ENCODE results near the gene MYO1D. TPM values are rescaled to one million over a fixed set of nuclear protein-coding genes. Genes with fewer than 3 reads are reported as not detected.

MYO1D gene
- total and polyA plus RNA-seq, 5 experiments from 2014 or later, result 1.3 to 9.7 (median 3.1) TPM

DNA sequence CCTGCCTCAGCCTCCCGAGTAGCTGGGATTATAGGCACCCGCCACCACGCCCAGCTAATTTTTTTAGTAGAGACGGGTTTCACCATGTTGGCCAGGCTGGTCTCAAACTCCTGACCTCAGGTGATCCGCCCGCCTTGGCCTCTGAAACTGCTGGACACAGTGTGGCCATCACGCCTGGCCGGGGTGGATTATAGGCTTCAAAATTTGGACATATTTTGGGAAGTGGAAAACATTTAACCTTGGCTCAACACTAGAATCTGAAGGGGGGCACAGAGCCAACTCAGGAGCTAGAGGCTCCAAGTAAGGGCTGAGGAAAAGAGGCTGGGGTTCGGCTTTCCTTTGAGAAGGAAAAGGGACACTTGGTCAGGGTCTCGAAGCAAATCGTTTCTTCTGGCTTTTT is 392.3 kb downstream of the MYO1D start:
- Mint-ChIP-seq H3K4me3 (peak overlapping the region in 6 of 10 donors; percentile 22 to 75 (median 46)), H3K4me1 (peaks cover 16 to 37% (median 32%) of the 10 kb centered on the region in 4 donors), H3K9me3 (no peaks in the 10 kb centered on the region), H3K27ac (peak overlapping the region in 5 of 10 donors; percentile 18 to 75 (median 47)), H3K36me3 (peaks cover 9 to 49% (median 19%) of the 10 kb centered on the region in 3 donors), H3K27me3 (no peaks in the 10 kb centered on the region)
- no peak for DNase-seq
- POLR2A ChIA-PET, result interaction anchor here (0.7 to 22.8 kb wide), 3 partner anchors 31 to 124 kb away, joined by 5 to 889 read pairs (median 6); no protein-coding TSS in a partner anchor
- ATAC-seq, result no peak

DNA sequence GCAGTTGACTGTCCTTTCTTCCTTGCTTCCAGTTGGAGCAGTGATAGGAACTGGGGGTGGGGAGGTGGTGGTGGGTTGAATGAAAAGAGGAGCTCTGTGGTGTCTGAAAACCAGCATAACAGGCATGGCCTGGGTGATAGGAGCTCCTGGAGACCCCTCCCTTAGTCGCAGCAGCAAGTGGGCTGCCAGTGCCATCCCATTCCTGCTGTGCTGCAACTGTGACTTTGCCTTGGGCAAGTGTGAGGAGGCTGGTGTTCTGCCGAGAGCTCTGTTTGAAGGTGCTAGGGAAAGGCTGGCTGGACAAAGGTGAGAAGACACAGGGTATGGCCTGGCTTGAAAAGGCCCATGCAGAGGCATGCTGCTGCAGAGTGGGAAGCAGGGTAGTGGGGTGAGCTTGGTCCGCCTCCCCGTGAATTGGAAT is 392.9 kb downstream of the MYO1D start:
- POLR2A ChIA-PET, result interaction anchor here (0.5 to 22.8 kb wide), 3 partner anchors 31 to 165 kb away, joined by 5 to 889 read pairs (median 7); no protein-coding TSS in a partner anchor
- Mint-ChIP-seq H3K27ac (peak overlapping the region; percentile 18 to 95 (median 82)), H3K36me3 (peaks cover 9 to 49% (median 17%) of the 10 kb centered on the region in 3 donors), H3K27me3 (no peaks in the 10 kb centered on the region), H3K9me3 (no peaks in the 10 kb centered on the region), H3K4me1 (peaks cover 14 to 32% (median 26%) of the 10 kb centered on the region in 4 donors), H3K4me3 (peak overlapping the region in 4 of 10 donors; percentile 21 to 58 (median 46))
- DNase-seq (no peak), ATAC-seq (no peak)

DNA sequence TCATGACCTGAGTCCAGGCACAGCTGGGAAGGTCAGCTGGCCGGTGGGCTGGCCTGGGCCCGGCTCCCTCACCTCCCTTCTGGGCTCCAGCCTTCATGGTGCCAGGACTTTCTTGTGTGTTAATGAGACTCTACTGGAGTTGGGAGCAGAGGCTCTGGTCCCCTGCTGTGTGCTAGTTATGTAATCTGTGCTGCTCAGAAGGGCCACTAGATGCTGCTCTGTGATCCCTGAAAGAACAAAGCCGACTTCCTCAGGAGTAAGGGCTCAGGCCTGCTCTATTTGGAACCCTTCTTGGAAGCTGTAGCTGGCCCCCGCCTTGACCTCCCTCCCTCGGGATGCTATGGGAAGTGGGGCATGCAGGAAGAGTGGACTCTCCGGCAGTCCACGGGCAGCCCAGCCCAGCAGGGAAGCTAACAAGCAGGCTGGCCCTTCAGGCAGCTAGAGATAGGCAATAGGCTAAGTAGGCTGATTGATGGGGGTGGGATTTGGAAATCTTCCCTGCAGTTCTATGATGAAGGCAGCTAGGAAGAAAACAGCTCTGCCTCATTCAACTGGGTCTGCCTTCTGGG is 393.4 kb downstream of the MYO1D start:
- DNase-seq (peak in 7 of 10 donors; percentile 36 to 70 (median 51)), ATAC-seq (peak; percentile 26 to 38)
- peaks cover 9 to 51% (median 13%) of the 10 kb centered on the region in 3 donors for H3K36me3 Mint-ChIP-seq
- H3K27ac Mint-ChIP-seq, result peak overlapping the region; percentile 53 to 96 (median 89)
- no peaks in the 10 kb centered on the region for H3K27me3 Mint-ChIP-seq
- H3K9me3 Mint-ChIP-seq, result no peaks in the 10 kb centered on the region
- POLR2A ChIA-PET, result interaction anchor here (0.5 to 22.8 kb wide), 3 partner anchors 32 to 272 kb away, joined by 3 to 889 read pairs (median 7); no protein-coding TSS in a partner anchor
- H3K4me3 Mint-ChIP-seq, result peak overlapping the region in 1 of 10 donors; percentile 44
- peaks cover 12 to 27% (median 21%) of the 10 kb centered on the region in 4 donors for H3K4me1 Mint-ChIP-seq

DNA sequence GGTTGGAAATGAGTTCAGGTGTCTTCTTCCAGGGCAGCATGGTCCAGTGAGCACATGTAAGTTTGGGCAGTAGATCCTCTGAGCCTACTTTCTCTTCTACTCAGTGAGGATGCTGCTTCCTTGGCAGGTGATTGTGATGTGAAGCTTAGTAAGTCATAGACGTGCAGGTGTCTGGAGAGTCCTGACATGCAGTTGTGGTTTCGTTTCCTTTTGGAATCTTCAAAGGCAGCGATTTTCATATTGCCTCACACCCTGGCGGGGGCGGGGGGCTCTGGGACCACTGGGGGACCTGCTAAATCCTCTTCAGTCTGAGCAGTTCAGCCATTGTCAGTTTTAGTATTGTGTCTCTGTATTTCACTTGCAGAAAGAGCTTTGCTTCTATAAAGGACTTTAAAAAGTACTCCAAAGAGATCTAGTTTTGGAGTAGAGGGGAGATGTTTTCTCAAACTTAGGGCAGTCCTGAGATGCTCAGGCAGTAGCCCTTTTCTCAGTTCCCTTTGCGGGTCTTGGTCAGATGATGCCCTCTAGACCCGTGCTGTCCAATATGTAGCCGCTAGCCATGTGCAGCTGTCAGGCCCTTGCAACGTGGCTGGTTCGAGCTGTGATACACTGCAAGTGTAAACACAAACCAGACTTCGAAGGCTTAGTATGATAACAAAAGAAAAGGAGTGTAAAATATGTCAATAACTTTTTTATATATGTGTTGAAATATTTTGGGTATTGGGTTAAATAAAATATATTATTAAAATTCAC is 394.2 kb downstream of the MYO1D start:
- POLR2A ChIA-PET, result interaction anchor here (0.6 to 22.8 kb wide), 3 partner anchors 33 to 273 kb away, joined by 3 to 889 read pairs (median 3); no protein-coding TSS in a partner anchor
- no peak for ATAC-seq
- Mint-ChIP-seq H3K27me3 (no peaks in the 10 kb centered on the region), H3K9me3 (no peaks in the 10 kb centered on the region), H3K36me3 (peaks cover 4 to 55% (median 8%) of the 10 kb centered on the region in 3 donors), H3K4me1 (peaks cover 9 to 19% (median 13%) of the 10 kb centered on the region in 4 donors), H3K4me3 (no peak overlapping the region), H3K27ac (peak overlapping the region in 9 of 10 donors; percentile 8 to 96 (median 72))
- DNase-seq, result no peak

DNA sequence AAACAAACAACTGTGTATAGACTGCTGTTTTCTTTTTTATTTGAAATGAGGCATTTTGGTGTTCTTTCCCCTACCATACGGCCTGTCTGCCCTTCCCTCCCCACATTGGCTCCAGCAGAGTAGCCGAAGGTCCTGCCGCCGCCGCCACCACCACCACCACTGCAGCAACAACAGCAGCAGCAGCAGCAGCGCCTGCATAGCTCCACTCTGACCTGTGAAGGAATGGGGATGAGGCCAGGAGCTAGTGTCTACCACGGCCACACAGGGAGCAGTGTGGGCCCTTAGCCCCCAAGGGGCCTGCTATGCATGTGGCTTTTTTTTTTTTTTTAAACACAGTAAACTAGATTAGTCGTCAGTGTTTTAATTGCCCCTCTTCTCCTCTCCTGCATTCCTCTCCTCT is 395.7 kb downstream of the MYO1D start:
- no peak for ATAC-seq
- no peak for DNase-seq
- H3K4me3 Mint-ChIP-seq, result no peak overlapping the region
- peaks cover 7 to 16% (median 10%) of the 10 kb centered on the region in 4 donors for H3K4me1 Mint-ChIP-seq
- peaks cover 0 to 68% (median 10%) of the 10 kb centered on the region in 3 donors for H3K36me3 Mint-ChIP-seq
- no peaks in the 10 kb centered on the region for H3K9me3 Mint-ChIP-seq
- H3K27ac Mint-ChIP-seq, result peak overlapping the region in 5 of 10 donors; percentile 11 to 90 (median 83)
- POLR2A ChIA-PET, result interaction anchor here (0.8 kb wide), 1 partner anchor 37 kb away, joined by 3 read pairs; the partner anchor contains the start of gene PSMD11
- H3K27me3 Mint-ChIP-seq, result no peaks in the 10 kb centered on the region

DNA sequence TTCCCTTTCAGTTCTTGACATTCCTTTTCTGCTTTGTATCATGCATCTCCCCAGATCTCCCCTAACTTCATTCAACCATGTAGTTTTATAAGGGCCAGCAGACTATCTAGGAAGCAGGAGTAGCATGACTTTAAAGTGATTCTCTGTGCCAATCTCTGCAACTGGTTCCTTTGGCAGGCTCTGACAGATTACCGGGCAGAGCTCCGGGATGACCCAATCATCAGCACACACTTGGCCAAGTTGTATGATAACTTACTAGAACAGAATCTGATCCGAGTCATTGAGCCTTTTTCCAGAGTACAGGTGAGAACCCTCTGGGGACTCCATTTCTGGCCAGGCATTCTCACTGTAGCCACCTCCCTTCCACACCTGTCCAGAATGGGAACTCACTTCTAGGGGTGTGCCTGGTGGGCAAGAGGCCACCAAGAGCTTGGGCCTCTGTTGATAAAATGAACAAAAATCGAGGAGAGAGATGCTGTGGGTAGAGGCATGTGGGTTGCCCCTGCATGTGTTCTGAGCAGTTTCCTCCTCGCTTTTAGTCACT is 397.8 kb downstream of the MYO1D start:
- peaks cover 4 to 10% (median 6%) of the 10 kb centered on the region in 4 donors for H3K4me1 Mint-ChIP-seq
- DNase-seq (no peak), ATAC-seq (no peak)
- peak overlapping the region in 5 of 10 donors; percentile 9 to 90 (median 21) for H3K27ac Mint-ChIP-seq
- POLR2A ChIA-PET, result no interaction called here
- no peak overlapping the region for H3K4me3 Mint-ChIP-seq
- no peaks in the 10 kb centered on the region for H3K9me3 Mint-ChIP-seq
- no peaks in the 10 kb centered on the region for H3K27me3 Mint-ChIP-seq
- H3K36me3 Mint-ChIP-seq, result peaks cover 0 to 88% (median 18%) of the 10 kb centered on the region in 3 donors

DNA sequence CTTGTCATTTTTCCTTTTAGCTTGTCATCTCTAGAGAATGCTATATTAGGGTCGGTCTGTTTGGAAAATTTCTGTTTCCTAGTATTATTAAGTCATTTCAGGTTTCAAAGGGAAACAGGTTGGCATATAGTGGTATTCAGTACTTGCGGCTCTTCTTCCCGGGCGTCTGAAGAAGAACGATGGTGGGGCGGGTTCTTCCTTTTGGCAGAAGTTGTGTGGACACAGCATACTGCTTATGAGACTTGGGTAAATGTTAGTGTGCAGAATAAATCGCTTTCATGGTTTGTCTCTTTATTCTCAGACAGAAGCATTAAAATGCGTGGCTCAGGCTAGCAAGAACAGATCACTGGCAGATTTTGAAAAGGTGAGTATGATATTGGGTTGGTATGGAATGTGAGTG is 399.7 kb downstream of the MYO1D start:
- H3K9me3 Mint-ChIP-seq, result no peaks in the 10 kb centered on the region
- peak overlapping the region in 1 of 10 donors; percentile 26 for H3K4me3 Mint-ChIP-seq
- no peaks in the 10 kb centered on the region for H3K27me3 Mint-ChIP-seq
- ATAC-seq (no peak), DNase-seq (no peak)
- peak overlapping the region in 2 of 10 donors; percentile 53 to 60 for H3K27ac Mint-ChIP-seq
- POLR2A ChIA-PET, result interaction anchor here (1.4 kb wide), 1 partner anchor 10 kb away, joined by 4 read pairs; the partner anchor contains the start of gene CDK5R1
- peaks cover 0 to 3% (median 1%) of the 10 kb centered on the region in 4 donors for H3K4me1 Mint-ChIP-seq
- peaks cover 0 to 95% (median 22%) of the 10 kb centered on the region in 3 donors for H3K36me3 Mint-ChIP-seq

DNA sequence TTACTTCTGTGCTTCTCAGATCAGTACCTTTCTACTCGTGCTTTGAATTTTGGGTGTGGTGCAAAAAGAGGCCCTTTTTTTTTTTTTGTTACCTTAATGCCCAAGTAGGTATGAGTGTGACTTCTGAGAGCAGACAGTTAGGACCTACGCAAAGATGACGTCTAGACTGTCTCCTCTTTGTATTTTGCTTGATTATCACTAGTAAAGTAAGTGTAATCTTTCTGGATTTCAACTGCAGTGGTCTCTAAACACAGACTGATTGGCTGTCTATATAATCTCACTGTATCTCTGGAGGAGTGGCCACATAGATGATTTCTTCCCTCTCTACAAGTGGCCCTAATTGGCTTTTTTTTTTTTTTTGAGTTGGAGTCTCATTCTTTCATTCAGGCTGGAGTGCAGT is 401.7 kb downstream of the MYO1D start:
- POLR2A ChIA-PET, result no interaction called here
- H3K27ac Mint-ChIP-seq, result peak overlapping the region in 3 of 10 donors; percentile 16 to 31 (median 24)
- ATAC-seq, result no peak
- H3K27me3 Mint-ChIP-seq, result no peaks in the 10 kb centered on the region
- H3K36me3 Mint-ChIP-seq, result peaks cover 0 to 93% (median 25%) of the 10 kb centered on the region in 3 donors
- DNase-seq, result no peak
- H3K4me1 Mint-ChIP-seq, result peaks cover 0 to 5% (median 2%) of the 10 kb centered on the region in 4 donors
- H3K4me3 Mint-ChIP-seq, result no peak overlapping the region
- no peaks in the 10 kb centered on the region for H3K9me3 Mint-ChIP-seq

DNA sequence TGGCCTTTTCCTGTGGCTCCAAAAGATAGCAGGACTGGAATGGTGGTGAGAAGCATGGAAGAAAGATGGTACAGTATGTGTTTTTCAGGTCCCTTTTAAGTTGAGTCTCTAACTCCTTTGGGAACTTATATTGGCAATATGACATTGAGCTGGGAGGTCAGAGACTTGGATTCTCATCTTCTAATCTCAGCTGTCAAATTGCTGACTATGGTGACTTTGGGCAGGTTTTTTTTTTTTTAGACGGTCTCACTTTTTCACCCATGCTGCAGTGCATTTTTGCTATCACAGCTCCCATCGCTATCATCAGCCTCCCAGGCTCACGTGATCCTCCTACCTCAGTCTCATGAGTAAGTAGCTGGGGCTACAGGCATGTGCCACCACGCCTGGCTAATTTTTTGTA is 405.3 kb downstream of the MYO1D start:
- POLR2A ChIA-PET, result interaction anchor here (1.0 kb wide), 1 partner anchor 16 kb away, joined by 4 read pairs; the partner anchor contains the start of gene CDK5R1
- DNase-seq, result no peak
- no peak for ATAC-seq
- no peak overlapping the region for H3K4me3 Mint-ChIP-seq
- no peaks in the 10 kb centered on the region for H3K9me3 Mint-ChIP-seq
- H3K27ac Mint-ChIP-seq, result peak overlapping the region in 1 of 10 donors; percentile 63
- peaks cover 4 to 92% (median 41%) of the 10 kb centered on the region in 3 donors for H3K36me3 Mint-ChIP-seq
- peaks cover 3 to 9% (median 7%) of the 10 kb centered on the region in 4 donors for H3K4me1 Mint-ChIP-seq
- H3K27me3 Mint-ChIP-seq, result no peaks in the 10 kb centered on the region

DNA sequence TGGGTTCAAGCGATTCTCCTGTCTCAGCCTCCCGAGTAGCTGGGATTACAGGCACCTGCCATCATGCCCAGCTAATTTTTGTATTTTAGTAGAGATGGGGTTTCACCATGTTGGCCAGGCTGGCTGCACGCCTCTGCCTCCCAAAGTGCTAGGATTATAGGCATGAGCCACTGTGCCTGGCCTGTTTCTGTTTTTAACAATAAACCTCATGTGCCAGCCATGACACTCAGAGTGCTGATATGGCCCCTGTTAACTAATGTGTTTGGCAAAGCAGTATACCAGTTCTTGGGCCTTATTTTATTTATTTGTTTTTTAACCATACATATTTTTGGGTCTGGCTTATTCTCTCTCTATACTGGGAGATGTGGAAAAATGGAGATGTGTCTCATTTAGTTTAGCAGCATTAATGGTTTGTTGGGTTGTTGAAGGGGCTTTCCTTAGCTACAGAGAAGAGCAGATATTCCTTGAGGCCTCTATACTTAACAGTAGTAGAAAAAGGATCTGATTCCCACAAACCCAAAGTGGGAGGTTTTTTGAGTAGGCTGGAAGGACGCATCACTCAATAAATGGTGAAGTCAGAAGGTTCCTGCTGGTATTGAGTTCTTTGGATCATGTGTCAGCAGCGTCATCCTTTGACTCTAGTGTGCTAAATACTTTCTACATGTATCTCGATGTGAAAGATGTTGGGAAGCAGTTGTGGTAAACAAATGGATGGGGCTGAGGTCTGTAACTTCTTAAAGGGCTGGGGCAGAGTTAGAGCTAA is 406.3 kb downstream of the MYO1D start:
- POLR2A ChIA-PET, result interaction anchor here (1.0 kb wide), 1 partner anchor 17 kb away, joined by 4 read pairs; the partner anchor contains the start of gene CDK5R1
- no peak overlapping the region for H3K4me3 Mint-ChIP-seq
- peaks cover 3 to 11% (median 7%) of the 10 kb centered on the region in 4 donors for H3K4me1 Mint-ChIP-seq
- no peaks in the 10 kb centered on the region for H3K27me3 Mint-ChIP-seq
- DNase-seq, result no peak
- peaks cover 4 to 91% (median 38%) of the 10 kb centered on the region in 3 donors for H3K36me3 Mint-ChIP-seq
- peak overlapping the region in 3 of 10 donors; percentile 30 to 59 (median 56) for H3K27ac Mint-ChIP-seq
- no peak for ATAC-seq
- no peaks in the 10 kb centered on the region for H3K9me3 Mint-ChIP-seq

DNA sequence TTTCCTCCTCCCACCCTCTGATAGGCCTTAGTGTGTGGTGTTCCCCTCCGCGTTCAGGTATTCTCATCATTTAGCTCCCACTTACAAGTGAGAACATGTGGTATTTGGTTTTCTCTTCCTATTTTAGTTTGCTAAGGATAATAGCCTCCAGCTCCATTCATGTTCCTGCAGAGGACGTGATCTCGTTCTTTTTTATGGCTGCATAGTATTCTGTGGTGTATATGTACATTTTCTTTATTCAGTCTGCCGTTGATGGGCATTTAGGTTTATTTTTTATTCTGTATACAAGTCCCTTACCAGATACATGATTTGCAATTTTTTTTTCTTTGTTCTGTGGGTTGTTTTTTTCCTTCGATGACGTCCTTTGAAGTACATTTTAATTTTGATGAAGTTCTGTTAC is 409.0 kb downstream of the MYO1D start:
- POLR2A ChIA-PET, result no interaction called here
- DNase-seq, result no peak
- no peaks in the 10 kb centered on the region for H3K9me3 Mint-ChIP-seq
- peak overlapping the region in 2 of 10 donors; percentile 26 to 51 for H3K27ac Mint-ChIP-seq
- no peak for ATAC-seq
- H3K4me1 Mint-ChIP-seq, result peaks cover 3 to 9% (median 7%) of the 10 kb centered on the region in 4 donors
- H3K4me3 Mint-ChIP-seq, result no peak overlapping the region
- H3K27me3 Mint-ChIP-seq, result no peaks in the 10 kb centered on the region
- H3K36me3 Mint-ChIP-seq, result peaks cover 4 to 85% (median 27%) of the 10 kb centered on the region in 3 donors

All from naive thymus-derived CD8-positive, alpha-beta T cell (primary cell).